Activated T-cell treated with anti-CD3 and anti-CD28 coated beads, Interleukin-2, amount 50 U/mL, for 72 hours (primary cell): ENCODE data around the gene AFF2. TPM values are rescaled to one million over a fixed set of nuclear protein-coding genes. Genes with fewer than 3 reads are reported as not detected.
A peak's percentile ranks its signal among the peaks of the same experiment; 100 is the strongest.

Experiments
- ATAC-seq, 2 donors: fragments of 150-1000 bp; cut with Tn5 transposase; replicated peaks in 1 of 2; 2 replicates each; pipeline ENCODE4 v1.10.0; 2021; ENCODE audit warnings: moderate library complexity in 2 of 2, mild to moderate bottlenecking in 1 of 2
- DNase-seq, 2 donors: peaks; one replicate each; pipeline ENCODE4 v3.0.0; 2021 to 2022; ENCODE audit warnings: mixed read lengths in 1 of 2
- H3K27ac Mint-ChIP-seq: one replicate; pipeline ENCODE4 v1.8.0; 2022; ENCODE audit warnings: mild to moderate bottlenecking, moderate library complexity, mixed read lengths
- H3K27me3 Mint-ChIP-seq: one replicate; pipeline ENCODE4 v1.8.0; 2022; ENCODE audit warnings: low read depth, mixed read lengths
- H3K36me3 Mint-ChIP-seq, 2 donors: one replicate each; pipeline ENCODE4 v1.8.0; 2022; ENCODE audit warnings: mixed read lengths in 2 of 2, mild to moderate bottlenecking in 1 of 2; ENCODE audit not compliant: insufficient read depth in 2 of 2
- H3K4me1 Mint-ChIP-seq: one replicate; pipeline ENCODE4 v1.8.0; 2022; ENCODE audit warnings: low read depth, mixed read lengths
- H3K4me3 Mint-ChIP-seq, 2 donors: one replicate each; pipeline ENCODE4 v1.8.0; 2022; ENCODE audit warnings: mild to moderate bottlenecking in 2 of 2, mixed read lengths in 2 of 2, moderate library complexity in 2 of 2
- H3K9me3 Mint-ChIP-seq, 2 donors: one replicate each; pipeline ENCODE4 v1.8.0; 2022; ENCODE audit warnings: mixed read lengths in 2 of 2
- total RNA-seq, 2 donors: library from RNA; stranded (reverse); gene quantifications; one replicate each; pipeline ENCODE4 v1.2.3, GENCODE V29; 2022

The AFF2 gene
- total RNA-seq, 2 donors from 2014 or later, result 1.4 to 2.8 TPM

DNA sequence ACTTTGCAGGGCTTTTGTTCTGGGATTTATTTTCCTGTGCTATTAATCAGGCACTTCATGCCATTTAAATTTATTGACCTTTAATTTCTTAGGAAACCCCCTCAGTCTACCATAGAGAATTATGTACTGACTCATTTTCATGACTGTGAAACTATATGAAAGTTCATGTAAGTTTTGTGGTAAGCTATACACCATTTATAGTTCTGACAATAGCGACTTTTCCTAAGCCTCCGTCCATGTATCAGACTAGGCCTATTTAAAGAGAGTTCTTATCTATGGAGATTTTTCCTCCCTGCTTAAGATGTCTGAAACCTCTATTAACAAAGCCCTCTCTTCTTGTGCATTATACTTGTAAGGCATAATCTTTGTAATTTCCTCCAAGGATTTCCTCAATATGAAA lies 111.6 kb downstream of the AFF2 start:
- no peak for DNase-seq
- Mint-ChIP-seq H3K36me3 (peaks cover 2 to 3% of the 10 kb centered on the region in 2 donors), H3K4me1 (peaks cover 27% of the 10 kb centered on the region), H3K9me3 (peaks cover 2 to 4% of the 10 kb centered on the region in 2 donors), H3K4me3 (no peak overlapping the region), H3K27ac (no peak overlapping the region), H3K27me3 (peaks cover 14% of the 10 kb centered on the region)
- peak; percentile 49 to 59 for ATAC-seq

DNA sequence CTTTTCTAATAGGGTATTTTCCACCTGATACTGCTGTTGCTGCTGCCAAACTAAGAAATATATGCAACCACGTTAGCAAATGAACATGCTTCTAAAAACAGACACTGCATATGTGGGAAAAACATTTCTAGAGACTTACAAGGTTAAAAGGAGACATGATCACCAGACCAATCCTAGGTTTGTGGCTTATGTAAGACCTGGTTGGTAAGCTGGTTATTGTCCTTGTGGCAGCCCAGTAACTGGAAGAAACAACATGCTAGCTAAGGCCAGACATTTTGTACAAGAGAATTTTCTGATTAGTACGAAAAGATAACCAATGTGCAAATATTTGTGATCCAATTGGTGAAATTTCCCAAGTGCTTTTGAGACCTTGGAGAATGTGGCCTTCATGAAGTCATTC lies 112.0 kb downstream of the AFF2 start:
- Mint-ChIP-seq H3K4me1 (peaks cover 27% of the 10 kb centered on the region), H3K9me3 (peaks cover 0 to 2% of the 10 kb centered on the region in 2 donors), H3K4me3 (no peak overlapping the region), H3K27ac (no peak overlapping the region), H3K27me3 (peaks cover 14% of the 10 kb centered on the region), H3K36me3 (peaks cover under 1 to 2% of the 10 kb centered on the region in 2 donors)
- ATAC-seq (no peak), DNase-seq (no peak)

DNA sequence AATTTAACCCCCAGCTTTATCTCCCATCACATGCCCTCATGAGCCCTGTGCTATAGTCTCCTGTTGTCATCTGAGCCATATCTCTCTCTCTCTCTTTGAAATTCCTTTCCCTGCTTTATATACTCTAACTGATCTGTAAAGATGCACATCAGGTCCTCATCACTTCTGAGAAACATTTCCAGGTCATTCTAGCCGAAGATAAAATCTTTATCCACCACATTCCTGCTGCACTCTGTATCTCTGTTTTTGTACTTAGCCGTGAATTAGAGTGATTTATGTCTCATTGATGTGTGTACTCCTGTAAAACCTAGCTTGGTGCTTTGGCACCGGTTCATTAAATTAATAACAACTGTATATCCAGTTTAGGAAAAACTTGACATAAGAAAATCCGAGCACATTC lies 113.2 kb downstream of the AFF2 start:
- H3K9me3 Mint-ChIP-seq, result peaks cover under 1 to 2% of the 10 kb centered on the region in 2 donors
- H3K36me3 Mint-ChIP-seq, result peaks cover 0 to 3% of the 10 kb centered on the region in 2 donors
- no peak for DNase-seq
- peaks cover 27% of the 10 kb centered on the region for H3K4me1 Mint-ChIP-seq
- no peak overlapping the region for H3K4me3 Mint-ChIP-seq
- H3K27ac Mint-ChIP-seq, result no peak overlapping the region
- no peak for ATAC-seq
- peaks cover 14% of the 10 kb centered on the region for H3K27me3 Mint-ChIP-seq

DNA sequence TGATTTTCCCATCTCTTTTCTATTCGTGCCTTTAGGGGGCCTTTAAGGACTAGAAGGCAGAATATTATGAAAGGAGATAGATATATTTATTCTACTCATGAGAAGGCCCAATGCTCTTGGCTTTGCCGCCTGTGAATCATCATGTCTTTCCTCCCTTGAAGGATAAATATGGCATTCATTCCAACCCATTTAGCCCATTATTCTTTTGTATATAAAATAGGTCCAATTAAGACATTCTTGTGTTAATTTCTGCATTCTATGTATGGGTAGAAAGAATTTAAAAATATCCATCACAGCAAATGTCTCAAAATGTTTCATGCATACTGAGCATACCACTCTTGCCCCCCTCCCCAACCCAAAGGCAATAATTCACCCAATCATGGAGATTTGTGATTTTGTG lies 115.1 kb downstream of the AFF2 start:
- peaks cover 0 to 2% of the 10 kb centered on the region in 2 donors for H3K9me3 Mint-ChIP-seq
- H3K27ac Mint-ChIP-seq, result no peak overlapping the region
- ATAC-seq (no peak), DNase-seq (no peak)
- H3K27me3 Mint-ChIP-seq, result peaks cover 21% of the 10 kb centered on the region
- H3K36me3 Mint-ChIP-seq, result peaks cover 0 to 3% of the 10 kb centered on the region in 2 donors
- H3K4me3 Mint-ChIP-seq, result no peak overlapping the region
- H3K4me1 Mint-ChIP-seq, result peaks cover 23% of the 10 kb centered on the region

DNA sequence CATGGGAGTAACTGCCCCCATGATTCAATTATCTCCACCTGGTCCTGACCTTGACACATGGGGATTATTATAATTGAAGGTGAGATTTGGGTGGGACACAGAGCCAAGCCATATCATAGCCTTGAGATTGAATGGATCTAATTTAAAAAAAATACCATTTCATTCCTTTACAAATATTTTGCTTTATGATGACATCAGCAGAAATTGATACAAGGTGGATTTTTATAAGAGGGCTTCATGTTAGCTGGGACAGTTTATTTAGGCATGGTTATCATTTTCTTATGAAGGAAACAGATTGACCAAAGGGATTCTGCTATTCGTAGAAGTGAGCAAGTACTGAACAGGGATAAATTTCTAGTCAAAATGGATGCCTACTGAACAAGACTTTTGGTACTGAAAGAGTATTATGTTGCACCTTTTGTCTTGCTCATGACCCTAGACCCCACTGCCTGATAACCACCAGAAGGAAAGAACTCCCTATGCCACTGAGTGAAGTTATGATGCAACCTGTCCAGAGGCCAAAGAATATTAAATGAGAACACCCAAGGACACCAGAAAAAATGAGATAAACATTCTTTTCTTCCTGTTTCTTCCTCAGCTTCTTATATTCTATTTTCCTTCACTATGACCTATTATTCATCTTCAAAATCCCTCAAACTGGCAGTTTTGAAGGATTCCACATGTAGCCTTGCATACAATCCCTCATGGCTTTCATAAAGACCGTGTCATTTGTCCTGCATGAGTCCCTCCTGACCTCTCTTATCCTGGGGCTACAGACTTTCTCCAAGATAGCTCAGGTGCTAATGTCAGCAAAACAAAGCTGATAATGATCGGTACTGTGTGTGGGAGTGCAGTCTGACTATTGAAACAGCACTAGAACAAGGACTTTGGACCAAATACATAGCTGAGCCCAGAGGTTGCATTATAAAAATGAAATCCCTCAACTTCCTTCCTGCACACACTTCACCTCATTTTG lies 118.3 kb downstream of the AFF2 start:
- H3K27me3 Mint-ChIP-seq, result peaks cover 23% of the 10 kb centered on the region
- H3K4me3 Mint-ChIP-seq, result no peak overlapping the region
- DNase-seq (no peak), ATAC-seq (no peak)
- peaks cover 6% of the 10 kb centered on the region for H3K4me1 Mint-ChIP-seq
- no peak overlapping the region for H3K27ac Mint-ChIP-seq
- H3K9me3 Mint-ChIP-seq, result peaks cover 0 to 2% of the 10 kb centered on the region in 2 donors
- H3K36me3 Mint-ChIP-seq, result peaks cover 0 to 3% of the 10 kb centered on the region in 2 donors

DNA sequence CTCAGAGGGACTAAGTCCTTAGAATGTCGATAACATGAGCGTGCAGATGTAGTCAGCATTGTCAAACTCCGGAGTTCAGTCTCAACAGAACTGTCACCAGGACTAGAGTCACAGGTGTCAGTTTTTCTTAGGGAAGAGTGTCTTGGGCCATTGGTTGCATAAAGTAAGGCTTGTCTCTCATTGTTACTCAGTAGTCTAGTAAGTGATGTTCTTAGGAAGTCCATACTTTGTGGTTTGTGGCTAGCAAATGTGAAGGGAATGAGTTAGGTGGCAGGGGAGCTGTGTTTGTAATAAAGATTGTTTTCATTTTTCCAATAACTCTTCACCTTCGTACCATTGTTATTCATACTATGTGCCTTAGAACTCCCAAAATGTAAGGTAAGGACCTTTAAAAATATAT lies 119.6 kb downstream of the AFF2 start:
- Mint-ChIP-seq H3K36me3 (peaks cover 0 to 3% of the 10 kb centered on the region in 2 donors), H3K27ac (no peak overlapping the region), H3K4me1 (peaks cover 6% of the 10 kb centered on the region), H3K4me3 (no peak overlapping the region), H3K9me3 (peaks cover 0 to 2% of the 10 kb centered on the region in 2 donors), H3K27me3 (peaks cover 12% of the 10 kb centered on the region)
- no peak for DNase-seq
- ATAC-seq, result no peak

DNA sequence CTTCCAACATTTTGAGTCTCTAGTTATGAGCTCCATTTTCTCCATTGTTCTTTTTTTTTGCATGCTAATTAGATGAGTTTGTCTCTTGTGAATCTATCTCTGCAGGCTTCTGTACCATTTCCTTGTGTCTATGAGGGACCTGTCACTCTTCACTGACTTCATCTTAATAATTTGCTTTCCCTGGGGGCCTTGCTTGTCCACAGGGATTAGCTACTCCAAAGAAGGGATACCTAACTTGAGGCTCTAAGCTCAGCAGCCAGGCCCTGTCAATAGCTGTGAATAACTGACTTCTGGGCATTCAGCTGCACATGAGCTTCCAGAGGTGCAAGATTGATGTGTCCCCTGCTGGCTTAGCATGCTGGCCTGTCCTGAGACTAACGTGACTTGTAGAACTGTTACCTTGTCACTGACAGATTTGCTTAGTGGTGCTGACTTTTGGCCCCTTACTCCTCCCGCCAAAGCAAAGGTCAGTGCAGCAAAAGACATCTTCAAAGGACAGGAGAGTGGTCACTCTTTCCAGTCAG lies 124.6 kb downstream of the AFF2 start:
- ATAC-seq (no peak), DNase-seq (no peak)
- no peaks in the 10 kb centered on the region for H3K9me3 Mint-ChIP-seq
- H3K4me1 Mint-ChIP-seq, result peaks cover 1% of the 10 kb centered on the region
- H3K36me3 Mint-ChIP-seq, result no peaks in the 10 kb centered on the region
- H3K27ac Mint-ChIP-seq, result no peak overlapping the region
- H3K27me3 Mint-ChIP-seq, result peaks cover 21% of the 10 kb centered on the region
- H3K4me3 Mint-ChIP-seq, result no peak overlapping the region

DNA sequence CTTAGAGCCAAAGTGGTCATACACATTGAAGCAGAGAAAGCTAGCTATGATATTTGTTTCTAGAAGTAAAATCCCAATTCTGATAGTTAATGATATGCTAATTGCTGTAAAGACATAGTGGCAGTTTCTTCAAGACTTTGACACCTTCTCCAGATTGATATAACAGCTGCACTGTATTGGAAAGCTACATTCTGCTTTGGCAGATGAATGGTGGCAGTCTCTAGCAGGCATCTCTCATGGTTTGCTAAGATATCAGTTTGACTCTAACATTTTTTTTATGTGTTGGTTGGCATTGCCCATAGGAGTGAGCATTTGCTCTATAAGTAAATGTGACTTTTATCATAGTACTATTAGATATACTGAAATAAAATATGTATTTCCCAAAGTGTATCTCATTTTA lies 128.2 kb downstream of the AFF2 start:
- H3K27me3 Mint-ChIP-seq, result peaks cover 34% of the 10 kb centered on the region
- no peak for ATAC-seq
- H3K4me1 Mint-ChIP-seq, result no peaks in the 10 kb centered on the region
- no peak overlapping the region for H3K27ac Mint-ChIP-seq
- no peaks in the 10 kb centered on the region for H3K36me3 Mint-ChIP-seq
- DNase-seq, result no peak
- H3K4me3 Mint-ChIP-seq, result no peak overlapping the region
- no peaks in the 10 kb centered on the region for H3K9me3 Mint-ChIP-seq

DNA sequence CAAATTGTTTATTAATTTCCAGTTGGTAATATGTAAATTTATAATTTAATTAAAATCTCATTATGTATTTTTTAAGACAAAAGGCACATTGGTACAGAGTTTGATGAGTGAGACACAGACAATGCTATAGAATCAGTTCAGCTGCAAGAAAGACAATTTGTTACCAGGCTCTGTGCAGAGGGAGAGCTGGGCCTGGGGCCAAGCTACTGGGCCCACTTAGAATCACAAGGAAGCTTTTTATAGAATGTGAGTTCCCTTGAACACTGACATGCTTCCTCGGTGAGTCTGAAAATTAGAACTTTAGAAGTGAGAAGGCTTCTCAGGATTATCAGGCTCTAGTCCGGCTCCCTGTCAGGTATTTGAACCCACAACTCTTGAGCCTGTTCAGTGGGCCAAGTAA lies 129.0 kb downstream of the AFF2 start:
- ATAC-seq (no peak), DNase-seq (no peak)
- Mint-ChIP-seq H3K27ac (no peak overlapping the region), H3K27me3 (peaks cover 42% of the 10 kb centered on the region), H3K9me3 (no peaks in the 10 kb centered on the region), H3K4me1 (no peaks in the 10 kb centered on the region), H3K4me3 (no peak overlapping the region), H3K36me3 (no peaks in the 10 kb centered on the region)

DNA sequence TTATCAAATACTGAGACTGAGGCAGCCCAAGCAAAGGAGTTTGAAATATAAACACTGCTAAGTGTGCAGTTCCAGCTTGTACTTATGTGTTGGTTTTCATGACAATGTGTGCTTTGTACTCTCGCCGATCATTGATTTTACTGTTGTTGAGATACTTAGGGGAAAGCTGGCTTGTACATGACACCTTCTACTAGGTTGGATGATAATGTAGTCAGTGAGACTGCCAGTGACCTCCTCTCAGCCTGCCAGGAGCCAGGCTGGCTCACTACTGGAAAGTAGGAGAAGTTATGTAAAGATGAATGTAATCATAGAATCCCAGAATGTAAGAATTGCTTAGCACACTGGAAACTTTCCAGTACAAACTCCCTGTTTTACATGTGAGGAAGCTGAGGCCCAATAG lies 132.0 kb downstream of the AFF2 start:
- DNase-seq (no peak), ATAC-seq (no peak)
- no peaks in the 10 kb centered on the region for H3K36me3 Mint-ChIP-seq
- peaks cover 45% of the 10 kb centered on the region for H3K27me3 Mint-ChIP-seq
- no peaks in the 10 kb centered on the region for H3K9me3 Mint-ChIP-seq
- no peak overlapping the region for H3K27ac Mint-ChIP-seq
- H3K4me3 Mint-ChIP-seq, result no peak overlapping the region
- no peaks in the 10 kb centered on the region for H3K4me1 Mint-ChIP-seq

DNA sequence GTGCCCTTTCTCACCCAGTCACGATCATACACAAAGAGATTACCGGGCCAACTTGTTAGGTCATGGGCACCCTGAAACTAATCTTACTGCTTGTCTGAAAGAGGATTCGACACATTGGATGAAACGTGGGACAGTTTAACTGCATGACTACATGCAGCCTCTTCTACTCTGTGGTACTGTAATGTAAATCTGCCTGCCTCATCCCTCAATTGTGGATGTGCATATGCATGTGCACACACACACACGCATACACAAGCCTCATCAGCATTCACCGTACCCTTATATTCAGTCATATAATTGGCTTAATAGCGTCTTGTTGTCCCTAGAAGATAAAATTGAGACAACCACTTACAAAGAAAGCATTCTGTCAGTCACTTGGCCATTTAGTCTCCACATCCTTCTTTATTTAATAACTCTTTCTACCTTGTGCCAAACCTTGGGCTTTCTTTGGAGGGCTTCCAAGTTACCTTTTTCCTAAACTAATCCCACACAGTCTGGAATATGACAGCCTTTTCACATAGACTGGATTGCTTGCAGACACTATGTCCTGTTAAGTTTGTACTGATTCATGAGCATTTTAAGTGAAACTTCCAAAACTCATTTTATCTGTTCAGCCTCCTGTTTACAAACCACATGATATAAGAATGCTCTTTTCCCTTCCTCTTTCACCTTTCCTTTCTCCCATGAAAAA lies 132.9 kb downstream of the AFF2 start:
- DNase-seq, result no peak
- Mint-ChIP-seq H3K4me1 (no peaks in the 10 kb centered on the region), H3K36me3 (peaks cover 0 to 2% of the 10 kb centered on the region in 2 donors), H3K4me3 (no peak overlapping the region), H3K27me3 (peaks cover 42% of the 10 kb centered on the region), H3K27ac (no peak overlapping the region), H3K9me3 (no peaks in the 10 kb centered on the region)
- no peak for ATAC-seq

DNA sequence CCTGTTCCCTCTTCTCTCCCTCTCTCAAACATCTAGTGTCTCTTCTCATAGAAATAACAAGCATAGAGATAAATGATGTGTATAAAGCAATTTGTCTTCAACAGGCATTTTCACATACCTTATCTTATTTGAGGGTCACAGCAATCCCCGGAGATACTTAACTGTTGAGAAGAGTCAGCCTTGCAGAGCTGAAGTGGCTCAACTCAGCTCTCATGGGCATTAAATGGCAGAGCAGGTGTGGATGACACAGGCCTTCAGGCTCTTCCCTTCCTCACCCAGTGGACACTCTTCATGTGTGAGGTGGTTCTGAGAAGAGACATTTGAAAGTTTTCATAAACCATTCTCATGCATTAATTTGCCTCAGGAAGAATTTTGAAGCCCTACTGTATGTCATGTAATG lies 134.2 kb downstream of the AFF2 start:
- peaks cover 0 to 2% of the 10 kb centered on the region in 2 donors for H3K36me3 Mint-ChIP-seq
- H3K27ac Mint-ChIP-seq, result no peak overlapping the region
- H3K9me3 Mint-ChIP-seq, result no peaks in the 10 kb centered on the region
- DNase-seq (no peak), ATAC-seq (no peak)
- no peaks in the 10 kb centered on the region for H3K4me1 Mint-ChIP-seq
- no peak overlapping the region for H3K4me3 Mint-ChIP-seq
- H3K27me3 Mint-ChIP-seq, result peaks cover 48% of the 10 kb centered on the region

DNA sequence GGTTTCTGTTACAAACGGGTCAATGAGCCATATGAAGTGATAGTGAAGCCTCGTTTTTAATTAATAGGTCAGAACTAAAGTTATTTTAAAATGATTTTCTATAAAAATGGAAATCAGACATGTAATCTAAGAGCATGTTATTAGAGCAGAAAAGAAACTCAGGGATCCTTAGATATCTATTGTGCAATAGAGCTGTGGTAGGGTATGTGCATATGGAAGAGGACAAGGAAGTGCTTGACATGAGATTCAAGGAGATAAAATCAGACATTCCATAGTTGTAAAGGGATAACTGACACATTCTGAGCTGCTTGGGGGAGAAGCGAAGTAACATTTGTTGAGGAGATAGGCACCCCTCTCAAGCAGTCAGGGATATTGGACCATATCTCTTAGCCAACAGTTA lies 143.0 kb downstream of the AFF2 start:
- Mint-ChIP-seq H3K27ac (no peak overlapping the region), H3K9me3 (no peaks in the 10 kb centered on the region), H3K4me1 (no peaks in the 10 kb centered on the region), H3K36me3 (no peaks in the 10 kb centered on the region), H3K27me3 (peaks cover 23% of the 10 kb centered on the region), H3K4me3 (no peak overlapping the region)
- DNase-seq (no peak), ATAC-seq (no peak)
